H9 (cell line): ENCODE data around the gene SLC2A9. TPM values are rescaled to one million over a fixed set of nuclear protein-coding genes. Genes with fewer than 3 reads are reported as not detected.

Source experiments
- DNase-seq: peaks from one replicate; pipeline ENCODE4 v3.0.0-alpha.2; 2017
- H2AFZ ChIP-seq: one replicate; pipeline ENCODE4 v1.6.1; 2013; ENCODE audit warnings: mild to moderate bottlenecking, low read length, control low read depth, moderate library complexity
- H2AK5ac ChIP-seq: 2 replicates; pipeline ENCODE4 v1.6.1; 2013; ENCODE audit warnings: low read length, control low read depth, mixed read lengths; ENCODE audit not compliant: insufficient read length
- H2BK120ac ChIP-seq: one replicate; pipeline ENCODE4 v1.6.1; 2013; ENCODE audit warnings: low read depth, mild to moderate bottlenecking, low read length, control low read depth, inconsistent platforms; ENCODE audit not compliant: poor library complexity, severe bottlenecking
- H2BK12ac ChIP-seq: 2 replicates; pipeline ENCODE4 v1.6.1; 2013; ENCODE audit warnings: low read length, control low read depth, mixed read lengths, low read depth; ENCODE audit not compliant: insufficient read length
- H2BK15ac ChIP-seq: 2 replicates; pipeline ENCODE4 v1.6.1; 2013; ENCODE audit warnings: low read depth, low read length, control low read depth
- H2BK20ac ChIP-seq: one replicate; pipeline ENCODE4 v1.6.1; 2013; ENCODE audit warnings: low read depth, mild to moderate bottlenecking, low read length, control low read depth, inconsistent platforms; ENCODE audit not compliant: poor library complexity, severe bottlenecking
- H2BK5ac ChIP-seq: 2 replicates; pipeline ENCODE4 v1.6.1; 2013; ENCODE audit warnings: low read length, control low read depth, mixed read lengths; ENCODE audit not compliant: insufficient read length
- H3K14ac ChIP-seq: 2 replicates; pipeline ENCODE4 v1.6.1; 2013; ENCODE audit warnings: low read length, control low read depth; ENCODE audit not compliant: insufficient read depth
- H3K18ac ChIP-seq: 2 replicates; pipeline ENCODE4 v1.6.1; 2013; ENCODE audit warnings: low read depth, mild to moderate bottlenecking, mixed read lengths, low read length, control low read depth; ENCODE audit not compliant: insufficient read length
- H3K23ac ChIP-seq: 2 replicates; pipeline ENCODE4 v1.6.1; 2013; ENCODE audit warnings: low read length, control low read depth, mixed read lengths, low read depth; ENCODE audit not compliant: insufficient read length
- H3K23me2 ChIP-seq: 2 replicates; pipeline ENCODE4 v1.6.1; 2013; ENCODE audit warnings: low read depth, mild to moderate bottlenecking, mixed read lengths, low read length, control low read depth; ENCODE audit not compliant: insufficient read length, poor library complexity, severe bottlenecking
- H3K27ac ChIP-seq: 2 replicates; pipeline ENCODE4 v1.5.1; 2013; ENCODE audit warnings: low read length, control low read depth, mixed read lengths, low read depth; ENCODE audit not compliant: insufficient read length
- H3K27me3 ChIP-seq: 2 replicates; pipeline ENCODE4 v1.6.1; 2013; ENCODE audit warnings: low read length, control low read depth, inconsistent platforms; ENCODE audit not compliant: insufficient read depth
- H3K4ac ChIP-seq: 2 replicates; pipeline ENCODE4 v1.6.1; 2013; ENCODE audit warnings: low read depth, mild to moderate bottlenecking, control low read depth, inconsistent platforms, low read length, moderate library complexity
- H3K4me1 ChIP-seq: 2 replicates; pipeline ENCODE4 v1.6.1; 2013; ENCODE audit warnings: low read length, control low read depth, inconsistent platforms; ENCODE audit not compliant: insufficient read depth
- H3K4me2 ChIP-seq: 2 replicates; pipeline ENCODE4 v1.6.1; 2013; ENCODE audit warnings: low read length, control low read depth, mixed read lengths; ENCODE audit not compliant: insufficient read length, insufficient read depth
- H3K56ac ChIP-seq: 2 replicates; pipeline ENCODE4 v1.6.1; 2013; ENCODE audit warnings: low read depth, mild to moderate bottlenecking, mixed read lengths, low read length, control low read depth; ENCODE audit not compliant: insufficient read length
- H3K79me1 ChIP-seq: 2 replicates; pipeline ENCODE4 v1.6.1; 2013; ENCODE audit warnings: low read depth, mild to moderate bottlenecking, moderate library complexity, low read length, control low read depth, inconsistent platforms; ENCODE audit not compliant: insufficient read depth, poor library complexity, severe bottlenecking
- H3K79me2 ChIP-seq: 2 replicates; pipeline ENCODE4 v1.6.1; 2013; ENCODE audit warnings: low read length, control low read depth, inconsistent platforms; ENCODE audit not compliant: insufficient read depth
- H3K9ac ChIP-seq: 2 replicates; pipeline ENCODE4 v1.6.1; 2013; ENCODE audit warnings: low read length, control low read depth, mixed read lengths; ENCODE audit not compliant: insufficient read length; ENCODE audit errors: extremely low read depth
- H3K9me3 ChIP-seq: one replicate; pipeline ENCODE4 v1.6.1; 2013; ENCODE audit warnings: low read depth, low read length, inconsistent platforms; ENCODE audit not compliant: control insufficient read depth
- H3T11ph ChIP-seq: one replicate; pipeline ENCODE4 v1.6.1; 2013; ENCODE audit warnings: mild to moderate bottlenecking, low read length, control low read depth, inconsistent platforms
- H4K20me1 ChIP-seq: one replicate; pipeline ENCODE4 v1.6.1; 2013; ENCODE audit not compliant: control insufficient read depth, insufficient read length, insufficient read depth
- H4K5ac ChIP-seq: 2 replicates; pipeline ENCODE4 v1.6.1; 2013; ENCODE audit warnings: low read depth, mild to moderate bottlenecking, mixed read lengths, low read length, control low read depth; ENCODE audit not compliant: insufficient read length
- H4K8ac ChIP-seq: replicated peaks from 2 replicates; pipeline ENCODE4 v1.6.1; 2013; ENCODE audit warnings: low read length, control low read depth, mixed read lengths, low read depth; ENCODE audit not compliant: insufficient read length
- H4K91ac ChIP-seq: 2 replicates; pipeline ENCODE4 v1.6.1; 2013; ENCODE audit warnings: low read depth, mild to moderate bottlenecking, moderate library complexity, mixed read lengths, low read length, control low read depth; ENCODE audit not compliant: insufficient read length
- H3K27ac Mint-ChIP-seq, 3 experiments: 2 replicates in 2 of 3; 3 replicates in 1 of 3; pipeline ENCODE4 v1.8.0; 2020 to 2021; ENCODE audit warnings: mixed read lengths in 3 of 3, mild to moderate bottlenecking in 1 of 3, moderate library complexity in 1 of 3
- H3K27me3 Mint-ChIP-seq: 2 replicates; pipeline ENCODE4 v1.8.0; 2021; ENCODE audit warnings: low read depth, mild to moderate bottlenecking, moderate library complexity, mixed read lengths
- H3K36me3 Mint-ChIP-seq, 3 experiments: 2 replicates in 2 of 3; 3 replicates in 1 of 3; pipeline ENCODE4 v1.8.0; 2020 to 2021; ENCODE audit warnings: low read depth in 3 of 3, mixed read lengths in 3 of 3; ENCODE audit not compliant: insufficient read depth in 1 of 3
- H3K4me1 Mint-ChIP-seq, 2 experiments: 2 replicates each; pipeline ENCODE4 v1.8.0; 2020; ENCODE audit warnings: mixed read lengths in 2 of 2
- H3K4me3 Mint-ChIP-seq, 2 experiments: 2 replicates in 1 of 2; 3 replicates in 1 of 2; pipeline ENCODE4 v1.8.0; 2020 to 2021; ENCODE audit warnings: mild to moderate bottlenecking in 2 of 2, mixed read lengths in 2 of 2, moderate library complexity in 1 of 2
- H3K9me3 Mint-ChIP-seq, 2 experiments: 2 replicates in 1 of 2; 3 replicates in 1 of 2; pipeline ENCODE4 v1.8.0; 2020; ENCODE audit warnings: mild to moderate bottlenecking in 2 of 2, mixed read lengths in 2 of 2, moderate library complexity in 1 of 2
- CTCF ChIP-seq: fragments of 200-600 bp; sonication (generic); conservative IDR thresholded peaks from 3 replicates; pipeline ENCODE4 v1.8.0; 2021; ENCODE audit warnings: antibody characterized with exemption, mild to moderate bottlenecking
- whole genome bisulfite sequencing: extraction: QIAGEN DNeasy Blood & Tissue Kit; methylation state at CpG from one replicate; pipeline ENCODE4 v1.1.7; 2013; ENCODE audit warnings: missing lambda C conversion rate, low lambda C conversion rate, mixed read lengths; ENCODE audit not compliant: insufficient read length; ENCODE audit errors: extremely low coverage; 5-methylcytosine and 5-hydroxymethylcytosine counted together
- total RNA-seq: library from RNA; stranded (reverse); gene quantifications from 2 replicates; pipeline ENCODE4 v1.2.1, GENCODE V29; 2021

Gene SLC2A9
- total RNA-seq, 1 experiment from 2014 or later: 0.79 TPM

- WGBS: no CpG with 5 or more reads among the region's 4 CpGs
- Histone ChIP-seq H2BK15ac (no peak overlapping the region), H3K18ac (no peak overlapping the region), H2AFZ (no peak overlapping the region), H3K79me1 (no peaks in the 10 kb centered on the region), H2BK20ac (no peak overlapping the region), H3K56ac (no peak overlapping the region), H3K79me2 (peaks cover 2% of the 10 kb centered on the region; the same call in 1 of the 2 replicates), H3K14ac (no peak overlapping the region), H4K20me1 (no peaks in the 10 kb centered on the region), H3K9me3 (no peaks in the 10 kb centered on the region), H3K27ac (no peak overlapping the region), H3K9ac (no peak overlapping the region), H4K5ac (no peak overlapping the region), H2BK12ac (no peak overlapping the region), H3T11ph (no peak overlapping the region), H3K23me2 (no peaks in the 10 kb centered on the region), H3K23ac (no peak overlapping the region), H3K4me2 (no peak overlapping the region), H2AK5ac (no peak overlapping the region), H3K4me1 (no peaks in the 10 kb centered on the region), H2BK120ac (no peak overlapping the region), H3K4ac (no peak overlapping the region), H4K91ac (no peak overlapping the region), H2BK5ac (no peak overlapping the region), H3K27me3 (no peaks in the 10 kb centered on the region), H4K8ac (no peak overlapping the region)
- no peak for TF ChIP-seq CTCF
- DNase-seq: no peak
- no peaks in the 10 kb centered on the region for H3K4me1 Mint-ChIP-seq
- H3K27ac Mint-ChIP-seq: no peak overlapping the region
- H3K36me3 Mint-ChIP-seq: no peaks in the 10 kb centered on the region
- no peak overlapping the region for H3K4me3 Mint-ChIP-seq
- peaks cover 6% of the 10 kb centered on the region for H3K27me3 Mint-ChIP-seq
- no peaks in the 10 kb centered on the region; a peak in 1 of 5 replicates for H3K9me3 Mint-ChIP-seq
These were observed 23.4 kb downstream of the SLC2A9 start for GRCh38 chr4:9997886-9998285.
